Body of pancreas (tissue), 4 donors: Measurements from ENCODE around the gene PDE3A.
"Not testable (repeated sequence)": the region's sequence is repeated elsewhere in the genome, so short reads cannot be mapped to it uniquely, and the experiment has no call there.

Source experiments
- CTCF ChIP-seq, 7 experiments: fragments of 450-650 bp in 4 of 7; fragments of 200-600 bp in 3 of 7; sonication (generic) in 3 of 7; IDR thresholded peaks; one replicate each; pipeline ENCODE4 v1.5.1; 2016 to 2019; ENCODE audit warnings: antibody characterized with exemption in 7 of 7
- POLR2A ChIP-seq, 3 donors: fragments of 450-650 bp; IDR thresholded peaks; one replicate each; pipeline ENCODE4 v1.6.1; 2016; ENCODE audit warnings: antibody characterized with exemption in 3 of 3, mild to moderate bottlenecking in 2 of 3

GRCh38 chr12:20384836-20385235 lies 16.5 kb downstream of the PDE3A start:
- TF ChIP-seq CTCF, POLR2A (IDR thresholded peaks at IDR 0.05): not testable (repeated sequence)
